Skeletal muscle satellite cell (primary cell): ENCODE measurements around the gene STBD1.
"Not testable (repeated sequence)": the region's sequence is repeated elsewhere in the genome, so short reads cannot be mapped to it uniquely, and the experiment has no call there.

Experiments
- H3K27me3 ChIP-seq: 2 replicates; pipeline ENCODE4 v1.7.0; 2013; ENCODE audit warnings: low read length; ENCODE audit not compliant: control insufficient read depth, insufficient read depth
- H3K36me3 ChIP-seq: 2 replicates; pipeline ENCODE4 v1.7.0; 2013; ENCODE audit warnings: mild to moderate bottlenecking, control low read depth, low read length; ENCODE audit not compliant: insufficient read depth
- H3K4me1 ChIP-seq: 2 replicates; pipeline ENCODE4 v1.7.0; 2013; ENCODE audit warnings: low read length; ENCODE audit not compliant: control insufficient read depth, insufficient read depth
- H3K4me2 ChIP-seq: 2 replicates; pipeline ENCODE4 v1.7.0; 2013; ENCODE audit warnings: mild to moderate bottlenecking, low read length
- H3K4me3 ChIP-seq: 2 replicates; pipeline ENCODE4 v1.7.0; 2013; ENCODE audit warnings: low read length
- H3K9ac ChIP-seq: 2 replicates; pipeline ENCODE4 v1.7.0; 2013; ENCODE audit warnings: mild to moderate bottlenecking, low read depth, low read length, moderate library complexity
- H3K9me3 ChIP-seq: replicated peaks from 2 replicates; pipeline ENCODE4 v1.7.0; 2013; ENCODE audit warnings: mild to moderate bottlenecking, control low read depth, low read length

STBD1 gene

DNA sequence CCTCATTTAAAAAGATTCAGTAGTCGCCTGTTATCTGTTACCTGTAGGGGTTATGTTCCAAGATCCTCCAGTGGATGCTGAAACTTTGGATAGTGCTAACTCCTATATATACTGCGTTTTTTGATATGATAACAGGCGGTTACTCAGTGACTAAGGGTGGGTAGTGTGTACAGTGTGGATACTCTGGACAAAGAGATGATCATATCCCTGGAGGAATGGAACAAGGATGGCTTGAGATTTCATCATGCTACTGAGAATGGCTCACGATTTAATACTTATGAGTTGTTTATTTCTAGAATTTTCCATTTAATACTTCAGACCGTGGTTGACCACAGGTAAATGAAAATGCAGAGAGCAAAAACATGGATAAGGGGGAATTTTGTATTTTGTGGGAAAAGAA is 33.5 kb upstream of the STBD1 start:
- no peak overlapping the region for H3K4me2 ChIP-seq
- H3K4me3 ChIP-seq: no peak overlapping the region
- no peaks in the 10 kb centered on the region for H3K9me3 ChIP-seq
- peaks cover 25% of the 10 kb centered on the region for H3K27me3 ChIP-seq
- H3K4me1 ChIP-seq: no peaks in the 10 kb centered on the region
- no peak overlapping the region for H3K9ac ChIP-seq
- H3K36me3 ChIP-seq: no peaks in the 10 kb centered on the region

DNA sequence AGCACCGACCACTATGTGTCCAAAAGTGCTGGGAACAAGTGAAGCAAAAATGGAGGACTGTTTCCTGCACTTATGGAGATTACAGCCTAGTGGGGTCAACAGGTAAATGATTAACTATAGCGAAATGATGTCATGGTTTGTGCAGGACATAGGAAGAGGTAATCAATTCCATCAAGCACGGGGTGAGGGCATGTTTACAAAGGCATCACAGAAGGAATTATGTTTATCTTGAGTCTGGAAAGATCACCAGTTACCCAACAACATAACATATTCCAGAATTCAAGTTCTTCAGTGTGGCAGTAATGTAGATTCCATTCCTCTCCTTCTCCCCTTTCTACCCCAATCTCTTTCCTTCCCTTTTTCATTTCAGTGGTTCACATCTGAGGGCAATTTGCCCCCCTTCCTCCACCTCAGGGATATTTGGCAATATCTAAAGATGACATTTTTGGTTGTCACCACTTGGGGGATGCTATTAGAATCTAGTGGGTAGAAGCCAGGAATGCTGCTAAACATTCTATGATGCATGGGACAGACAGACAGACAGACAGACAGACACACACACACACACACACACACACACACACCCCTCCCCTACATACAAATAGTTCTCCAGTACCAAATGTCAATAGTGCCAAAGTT is 30.9 kb upstream of the STBD1 start:
- Histone ChIP-seq H3K4me2 (no peak overlapping the region), H3K36me3 (no peaks in the 10 kb centered on the region), H3K9me3 (no peaks in the 10 kb centered on the region), H3K27me3 (peaks cover 19% of the 10 kb centered on the region), H3K4me3 (no peak overlapping the region), H3K9ac (no peak overlapping the region), H3K4me1 (no peaks in the 10 kb centered on the region)

GRCh38 chr4:76276813-76277212 is 29.7 kb upstream of the STBD1 start:
- Histone ChIP-seq H3K4me3 (no peak overlapping the region), H3K4me1 (no peaks in the 10 kb centered on the region), H3K27me3 (peaks cover 13% of the 10 kb centered on the region), H3K36me3 (no peaks in the 10 kb centered on the region), H3K4me2 (no peak overlapping the region), H3K9ac (no peak overlapping the region), H3K9me3 (no peaks in the 10 kb centered on the region)

DNA sequence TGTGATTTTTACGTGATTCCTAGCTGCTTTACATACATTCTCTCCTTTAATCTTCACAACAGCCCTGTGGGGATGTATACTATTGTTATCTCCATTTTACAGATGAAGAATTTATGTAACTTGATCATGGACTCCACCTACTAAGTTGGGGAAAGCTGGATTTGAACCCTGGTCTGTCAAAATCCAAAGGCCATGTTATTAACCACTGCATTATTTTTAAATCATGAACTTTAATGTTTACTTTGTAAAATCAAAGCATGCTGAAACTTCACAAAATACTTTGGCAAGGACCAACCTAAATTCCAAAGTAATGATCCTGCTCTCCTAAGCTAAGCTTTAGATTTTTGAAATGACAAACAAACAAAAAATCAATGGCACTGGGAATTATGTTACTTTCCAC is 28.9 kb upstream of the STBD1 start:
- no peaks in the 10 kb centered on the region for H3K36me3 ChIP-seq
- peaks cover 8% of the 10 kb centered on the region for H3K27me3 ChIP-seq
- no peaks in the 10 kb centered on the region for H3K9me3 ChIP-seq
- H3K4me2 ChIP-seq: no peak overlapping the region
- H3K4me3 ChIP-seq: no peak overlapping the region
- no peaks in the 10 kb centered on the region for H3K4me1 ChIP-seq
- no peak overlapping the region for H3K9ac ChIP-seq

DNA sequence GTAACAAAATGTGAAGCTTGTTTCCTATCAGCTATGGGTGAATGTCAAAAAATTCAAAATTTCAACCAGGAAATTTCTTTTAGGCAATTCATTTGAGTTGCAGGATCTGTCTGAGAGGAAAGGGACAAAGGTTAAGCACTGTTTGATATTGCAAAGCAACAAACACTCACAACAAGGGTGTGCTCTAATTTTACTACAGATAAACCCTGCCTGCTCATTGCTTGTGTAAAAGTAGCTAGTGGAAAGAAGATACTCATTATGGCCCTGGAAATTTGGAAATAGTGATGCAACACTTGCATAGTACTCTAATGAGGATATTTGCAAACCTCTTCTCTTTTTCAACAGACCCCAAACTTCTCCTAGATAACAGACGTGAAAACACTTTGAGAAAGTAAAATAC is 27.9 kb upstream of the STBD1 start:
- Histone ChIP-seq H3K4me3 (no peak overlapping the region), H3K36me3 (no peaks in the 10 kb centered on the region), H3K9me3 (no peaks in the 10 kb centered on the region), H3K27me3 (peaks cover 8% of the 10 kb centered on the region), H3K4me1 (no peaks in the 10 kb centered on the region), H3K4me2 (no peak overlapping the region), H3K9ac (no peak overlapping the region)

DNA sequence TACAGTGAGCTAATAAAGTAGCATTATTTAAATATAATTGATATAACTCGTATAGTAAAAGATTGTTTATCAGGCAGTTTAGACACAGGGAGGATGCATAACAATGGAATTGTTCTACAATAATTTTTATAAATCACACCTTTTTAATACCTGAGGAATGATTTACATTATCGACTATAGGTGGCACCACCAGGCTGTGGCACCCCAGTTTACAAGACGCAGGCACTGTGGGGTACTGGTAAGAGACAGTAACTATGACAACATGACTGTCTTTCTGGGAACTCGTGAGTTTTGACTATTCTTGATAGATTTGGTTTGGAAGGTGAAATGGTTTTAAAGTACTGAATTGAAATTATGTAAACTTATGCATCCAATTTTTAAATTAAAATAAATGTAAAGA is 27.1 kb upstream of the STBD1 start:
- Histone ChIP-seq H3K4me3 (no peak overlapping the region), H3K4me2 (no peak overlapping the region), H3K36me3 (no peaks in the 10 kb centered on the region), H3K9me3 (no peaks in the 10 kb centered on the region), H3K4me1 (no peaks in the 10 kb centered on the region), H3K27me3 (peaks cover 7% of the 10 kb centered on the region), H3K9ac (no peak overlapping the region)

DNA sequence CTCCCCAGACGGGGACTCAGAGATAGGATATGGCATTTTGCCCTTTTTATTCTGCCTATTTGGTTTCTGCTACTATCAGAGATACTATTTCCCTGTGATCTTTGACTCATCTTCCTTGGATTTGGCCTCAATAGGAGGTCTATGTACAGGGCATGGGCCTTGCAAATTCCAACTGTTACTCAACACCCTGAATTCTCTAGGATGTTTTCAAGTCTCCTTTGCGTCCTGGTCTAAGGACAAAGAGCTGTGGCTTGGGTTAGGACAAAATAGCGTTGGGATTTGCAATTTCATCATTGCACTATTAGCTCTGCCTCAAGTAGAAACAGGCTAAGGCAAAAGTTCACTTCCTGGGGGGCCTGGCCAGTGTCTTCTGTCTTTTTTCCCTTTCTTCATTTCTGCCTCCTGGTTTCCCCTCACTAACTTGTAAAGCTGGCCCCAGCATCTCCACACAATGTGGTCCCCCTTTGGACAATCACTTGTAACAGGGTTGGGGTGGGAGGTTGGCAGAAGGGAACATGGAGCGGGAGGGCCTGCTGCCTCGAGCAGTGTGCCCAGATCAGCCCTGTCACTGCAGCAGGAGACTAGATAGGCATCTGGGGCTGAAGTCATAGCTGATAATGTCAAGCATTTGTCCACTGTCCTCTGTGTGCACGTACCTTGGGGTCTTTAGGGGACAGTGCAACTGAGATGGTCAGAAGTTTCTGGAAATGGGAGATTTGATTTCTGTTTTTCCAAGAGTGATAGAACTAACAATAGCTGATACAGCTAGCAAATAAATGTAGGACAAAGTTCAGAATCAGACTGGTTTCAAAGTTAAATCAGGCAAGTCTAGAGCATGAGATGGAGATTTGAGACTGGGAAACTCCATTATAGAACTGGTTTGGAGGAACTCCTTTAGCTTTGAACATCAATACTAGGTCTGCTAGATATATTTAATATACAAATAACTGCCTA is 25.8 kb upstream of the STBD1 start:
- Histone ChIP-seq H3K36me3 (no peaks in the 10 kb centered on the region), H3K4me2 (no peak overlapping the region), H3K9me3 (no peaks in the 10 kb centered on the region), H3K4me1 (no peaks in the 10 kb centered on the region), H3K9ac (no peak overlapping the region), H3K27me3 (no peaks in the 10 kb centered on the region), H3K4me3 (no peak overlapping the region)

DNA sequence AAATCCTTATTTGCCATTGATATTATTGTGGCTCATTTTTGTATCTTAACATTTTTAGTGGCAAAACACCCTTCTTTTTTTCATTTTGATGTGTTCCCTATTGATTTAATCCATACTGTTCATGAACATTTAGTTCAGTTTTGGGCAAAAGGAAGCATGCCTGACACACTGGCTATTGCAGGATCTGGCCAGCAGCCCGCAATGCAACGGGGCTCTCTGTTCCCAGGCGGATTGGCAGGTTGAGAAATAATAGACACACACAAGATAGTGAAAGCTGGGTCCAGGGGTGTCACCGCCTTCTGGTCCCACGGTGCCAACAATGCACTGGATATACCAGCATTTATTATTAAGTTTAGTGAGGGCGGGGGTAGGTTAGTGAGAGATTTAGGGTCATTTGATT is 24.9 kb upstream of the STBD1 start:
- H3K27me3 ChIP-seq, H3K9ac ChIP-seq, H3K4me1 ChIP-seq, H3K36me3 ChIP-seq, H3K4me2 ChIP-seq, H3K9me3 ChIP-seq, H3K4me3 ChIP-seq: not testable (repeated sequence)

DNA sequence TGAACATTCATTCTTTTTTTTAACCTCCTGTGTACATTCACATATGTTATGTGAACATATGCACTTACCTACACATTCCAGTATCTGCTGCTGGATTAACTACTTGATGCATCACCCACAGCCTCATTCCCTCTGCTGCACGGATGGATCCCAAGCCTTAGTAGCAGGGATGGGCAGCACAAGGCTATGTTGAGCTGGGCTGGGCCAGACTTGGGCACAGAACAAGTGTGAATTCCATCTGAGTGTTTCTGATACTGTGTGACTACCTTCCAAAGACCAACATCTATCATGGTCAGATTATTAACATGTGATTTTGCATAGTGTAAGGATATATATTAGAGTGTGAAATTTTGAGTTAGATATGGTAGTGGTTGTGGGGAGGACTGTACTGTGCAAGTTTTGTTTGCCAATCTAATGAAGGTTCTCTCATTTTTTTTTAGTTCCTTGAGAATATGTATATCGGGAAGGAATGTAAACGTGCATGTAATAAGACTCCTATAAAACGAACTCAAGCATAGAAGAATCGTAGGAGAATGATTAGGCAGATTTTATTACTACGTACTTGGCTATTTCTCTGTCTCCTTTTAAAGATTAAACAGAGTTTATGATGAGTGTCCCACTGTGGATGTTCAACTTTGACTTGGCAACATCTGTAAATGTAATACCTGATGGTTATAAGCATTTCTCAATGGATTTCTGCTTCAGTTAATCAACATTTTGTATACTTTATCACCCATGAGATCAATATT is 23.4 kb upstream of the STBD1 start:
- Histone ChIP-seq H3K9me3 (no peaks in the 10 kb centered on the region), H3K27me3 (no peaks in the 10 kb centered on the region), H3K9ac (no peak overlapping the region), H3K36me3 (no peaks in the 10 kb centered on the region), H3K4me3 (no peak overlapping the region), H3K4me1 (no peaks in the 10 kb centered on the region), H3K4me2 (no peak overlapping the region)

DNA sequence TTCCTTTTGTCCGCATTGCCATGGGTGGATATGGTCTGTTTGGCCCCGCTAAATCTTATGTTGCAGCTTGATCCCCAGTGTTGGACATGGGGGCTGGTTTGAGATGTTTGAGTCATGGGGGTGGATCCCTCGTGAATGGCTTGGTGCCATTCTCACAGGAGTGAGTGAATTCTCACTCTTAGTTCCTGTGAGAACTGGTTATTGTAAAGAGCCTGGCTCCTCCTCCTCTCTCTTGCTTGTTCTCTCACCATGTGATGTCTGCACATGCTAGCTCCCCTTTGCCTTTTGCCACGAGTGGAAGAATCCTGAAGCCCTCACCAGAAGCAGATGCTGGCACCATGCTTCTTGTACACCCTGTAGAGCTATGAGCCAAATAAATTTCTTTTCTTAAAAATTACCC is 22.6 kb upstream of the STBD1 start:
- no peak overlapping the region for H3K4me2 ChIP-seq

DNA sequence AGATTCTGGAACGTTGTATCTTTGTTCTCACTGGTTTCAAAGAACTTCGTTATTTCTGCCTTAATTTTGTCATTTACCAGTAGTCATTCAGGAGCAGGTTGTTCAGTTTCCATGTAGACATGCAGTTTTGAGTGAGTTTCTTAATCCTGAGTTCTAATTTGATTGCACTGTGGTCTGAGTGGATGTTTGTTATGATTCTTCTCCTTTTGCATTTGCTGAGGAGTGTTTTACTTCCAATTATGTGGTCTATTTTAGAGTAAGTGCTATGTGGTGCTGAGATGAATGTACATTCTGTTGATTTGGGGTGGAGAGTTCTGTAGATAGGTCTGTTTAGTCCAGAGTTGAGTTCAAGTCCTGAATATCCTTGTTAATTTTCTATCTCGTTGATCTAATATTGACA is 18.7 kb upstream of the STBD1 start:
- not testable (repeated sequence) for H3K4me2 ChIP-seq, H3K27me3 ChIP-seq, H3K36me3 ChIP-seq, H3K9ac ChIP-seq, H3K4me3 ChIP-seq, H3K4me1 ChIP-seq, H3K9me3 ChIP-seq

More for the DNA sequence above, 22.6 kb upstream of the STBD1 start:
- Histone ChIP-seq H3K4me3 (no peak overlapping the region), H3K9me3 (no peaks in the 10 kb centered on the region), H3K36me3 (no peaks in the 10 kb centered on the region), H3K27me3 (no peaks in the 10 kb centered on the region), H3K4me1 (no peaks in the 10 kb centered on the region), H3K9ac (no peak overlapping the region)
